Loucy (cell line): ENCODE results near the gene ACVR2A.

Source experiments
- CTCF ChIP-seq: fragments of 200-600 bp; sonication (generic); conservative IDR thresholded peaks from 2 replicates; pipeline ENCODE4 v1.5.1; 2014; ENCODE audit warnings: mild to moderate bottlenecking, antibody characterized with exemption, low read length
- EZH2phosphoT487 ChIP-seq: fragments of 200-600 bp; IDR thresholded peaks from 2 replicates; pipeline ENCODE4 v1.6.1; 2018; ENCODE audit warnings: antibody characterized with exemption, mild to moderate bottlenecking, moderate library complexity, borderline replicate concordance

- TF ChIP-seq CTCF (no peak), EZH2phosphoT487 (no peak)
Measured at GRCh38 chr2:147917161-147917560, 72.3 kb downstream of the ACVR2A start.
